Nephron (organoid): ENCODE data around the gene CSTF3.

Source experiments
- H3K27ac Mint-ChIP-seq, 3 experiments: 2 replicates each; pipeline ENCODE4 v1.8.0; 2020; ENCODE audit warnings: mixed read lengths in 3 of 3, mild to moderate bottlenecking in 2 of 3, moderate library complexity in 1 of 3
- H3K27me3 Mint-ChIP-seq: 2 replicates; pipeline ENCODE4 v1.8.0; 2021; ENCODE audit warnings: low read depth, mild to moderate bottlenecking, moderate library complexity, mixed read lengths
- H3K36me3 Mint-ChIP-seq: 2 replicates; pipeline ENCODE4 v1.8.0; 2020; ENCODE audit warnings: low read depth, mixed read lengths
- H3K4me1 Mint-ChIP-seq: 2 replicates; pipeline ENCODE4 v1.8.0; 2020; ENCODE audit warnings: mixed read lengths
- H3K4me3 Mint-ChIP-seq, 3 experiments: 2 replicates each; pipeline ENCODE4 v1.8.0; 2020; ENCODE audit warnings: mild to moderate bottlenecking in 3 of 3, mixed read lengths in 3 of 3, moderate library complexity in 2 of 3
- H3K9me3 Mint-ChIP-seq: 2 replicates; pipeline ENCODE4 v1.8.0; 2020; ENCODE audit warnings: mixed read lengths
- CTCF ChIP-seq, 3 experiments: fragments of 200-600 bp; sonication (generic); IDR thresholded peaks; one replicate each; pipeline ENCODE4 v1.5.0; 2021; ENCODE audit warnings: antibody characterized with exemption in 3 of 3; ENCODE audit not compliant: unreplicated experiment in 3 of 3

Gene CSTF3

GRCh38 chr11:33194455-33194854, 33.2 kb upstream of the CSTF3 start:
- Mint-ChIP-seq H3K27ac (no peak overlapping the region), H3K4me3 (no peak overlapping the region), H3K9me3 (no peaks in the 10 kb centered on the region), H3K27me3 (no peaks in the 10 kb centered on the region), H3K36me3 (no peaks in the 10 kb centered on the region), H3K4me1 (peaks cover 37% of the 10 kb centered on the region)
- TF ChIP-seq CTCF (IDR thresholded peaks at IDR 0.05; ENCODE audit: unreplicated experiment in 3 of 3) = no peak

GRCh38 chr11:33191467-33191866, 30.2 kb upstream of the CSTF3 start:
- Mint-ChIP-seq H3K27me3 (no peaks in the 10 kb centered on the region), H3K36me3 (no peaks in the 10 kb centered on the region), H3K4me3 (peak overlapping the region in 1 of 3 experiments; percentile 10), H3K9me3 (no peaks in the 10 kb centered on the region), H3K4me1 (peaks cover 40% of the 10 kb centered on the region), H3K27ac (peak overlapping the region; percentile 40 to 83 (median 65))
- no peak for TF ChIP-seq CTCF (IDR thresholded peaks at IDR 0.05; ENCODE audit: unreplicated experiment in 3 of 3)

GRCh38 chr11:33187998-33188722, 26.9 kb upstream of the CSTF3 start:
- peak overlapping the region in 2 of 3 experiments; percentile 3 to 49 for H3K4me3 Mint-ChIP-seq
- no peaks in the 10 kb centered on the region for H3K9me3 Mint-ChIP-seq
- TF ChIP-seq CTCF (IDR thresholded peaks at IDR 0.05; ENCODE audit: unreplicated experiment in 3 of 3) = no peak
- peaks cover 45% of the 10 kb centered on the region for H3K4me1 Mint-ChIP-seq
- no peaks in the 10 kb centered on the region for H3K36me3 Mint-ChIP-seq
- H3K27me3 Mint-ChIP-seq = no peaks in the 10 kb centered on the region
- H3K27ac Mint-ChIP-seq = peak overlapping the region; percentile 36 to 68 (median 62)

GRCh38 chr11:33185756-33186155, 24.5 kb upstream of the CSTF3 start:
- peak overlapping the region; percentile 29 to 62 (median 60) for H3K27ac Mint-ChIP-seq
- no peaks in the 10 kb centered on the region for H3K36me3 Mint-ChIP-seq
- H3K9me3 Mint-ChIP-seq = no peaks in the 10 kb centered on the region
- H3K27me3 Mint-ChIP-seq = no peaks in the 10 kb centered on the region
- TF ChIP-seq CTCF (IDR thresholded peaks at IDR 0.05; ENCODE audit: unreplicated experiment in 3 of 3) = no peak
- H3K4me1 Mint-ChIP-seq = peaks cover 45% of the 10 kb centered on the region
- no peak overlapping the region for H3K4me3 Mint-ChIP-seq

GRCh38 chr11:33182246-33182878, 21.1 kb upstream of the CSTF3 start:
- no peaks in the 10 kb centered on the region for H3K36me3 Mint-ChIP-seq
- no peak for TF ChIP-seq CTCF (IDR thresholded peaks at IDR 0.05; ENCODE audit: unreplicated experiment in 3 of 3)
- H3K27ac Mint-ChIP-seq = peak overlapping the region in 2 of 3 experiments; percentile 6 to 27
- peaks cover 30% of the 10 kb centered on the region for H3K4me1 Mint-ChIP-seq
- no peak overlapping the region for H3K4me3 Mint-ChIP-seq
- no peaks in the 10 kb centered on the region for H3K9me3 Mint-ChIP-seq
- H3K27me3 Mint-ChIP-seq = no peaks in the 10 kb centered on the region
